Measurements from ENCODE around the gene NUDT14.

DNA sequence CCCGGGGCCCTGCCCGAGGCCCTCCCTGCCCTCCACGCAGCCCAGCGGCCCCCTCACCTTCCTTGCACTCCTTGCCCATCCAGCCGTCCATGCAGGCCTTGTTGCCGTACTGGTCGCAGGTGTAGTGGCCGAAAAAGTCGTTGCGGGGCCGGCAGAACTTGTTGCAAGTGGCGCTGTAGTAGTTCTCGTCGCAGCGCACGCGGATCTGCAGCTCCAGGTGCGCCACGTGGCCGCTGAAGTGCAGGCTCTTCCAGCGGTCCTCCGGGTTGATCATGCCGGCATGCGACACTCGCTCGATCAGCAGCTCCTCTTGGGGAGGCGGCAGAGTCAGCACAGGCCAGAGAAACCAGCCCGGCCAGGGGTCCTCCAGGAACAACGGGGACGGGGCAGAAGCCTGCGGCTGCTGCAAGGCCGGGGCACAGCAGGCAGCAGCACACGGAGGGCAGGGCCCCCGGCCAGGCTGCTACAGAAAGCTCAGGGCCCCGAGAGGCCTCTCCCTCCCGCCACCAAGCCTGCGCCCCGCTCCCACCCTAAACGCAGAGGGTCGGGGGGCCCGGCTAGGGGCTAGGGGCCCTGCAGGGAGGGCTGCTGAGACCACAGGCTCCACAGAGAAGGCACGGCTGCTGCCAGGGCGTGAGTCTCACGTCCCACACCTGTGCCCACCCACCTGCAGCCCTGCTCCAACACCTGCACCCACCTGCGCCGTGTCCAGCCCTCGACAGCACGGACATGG, 25.3 kb downstream of the NUDT14 start:
- TF ChIP-seq POLR2A (IDR thresholded peaks at IDR 0.05; ENCODE audit: low read depth, low read length) = no peak
- no peak for TF ChIP-seq MAFK (IDR thresholded peaks at IDR 0.05; ENCODE audit: low read depth, low read length)
- TF ChIP-seq, protein P1, sequence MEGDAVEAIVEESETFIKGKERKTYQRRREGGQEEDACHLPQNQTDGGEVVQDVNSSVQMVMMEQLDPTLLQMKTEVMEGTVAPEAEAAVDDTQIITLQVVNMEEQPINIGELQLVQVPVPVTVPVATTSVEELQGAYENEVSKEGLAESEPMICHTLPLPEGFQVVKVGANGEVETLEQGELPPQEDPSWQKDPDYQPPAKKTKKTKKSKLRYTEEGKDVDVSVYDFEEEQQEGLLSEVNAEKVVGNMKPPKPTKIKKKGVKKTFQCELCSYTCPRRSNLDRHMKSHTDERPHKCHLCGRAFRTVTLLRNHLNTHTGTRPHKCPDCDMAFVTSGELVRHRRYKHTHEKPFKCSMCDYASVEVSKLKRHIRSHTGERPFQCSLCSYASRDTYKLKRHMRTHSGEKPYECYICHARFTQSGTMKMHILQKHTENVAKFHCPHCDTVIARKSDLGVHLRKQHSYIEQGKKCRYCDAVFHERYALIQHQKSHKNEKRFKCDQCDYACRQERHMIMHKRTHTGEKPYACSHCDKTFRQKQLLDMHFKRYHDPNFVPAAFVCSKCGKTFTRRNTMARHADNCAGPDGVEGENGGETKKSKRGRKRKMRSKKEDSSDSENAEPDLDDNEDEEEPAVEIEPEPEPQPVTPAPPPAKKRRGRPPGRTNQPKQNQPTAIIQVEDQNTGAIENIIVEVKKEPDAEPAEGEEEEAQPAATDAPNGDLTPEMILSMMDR (conservative IDR thresholded peaks at IDR 0.05; ENCODE audit: low read depth, low read length) = no peak
- no peak for TF ChIP-seq CHD1 (IDR thresholded peaks at IDR 0.05; ENCODE audit: low read depth, low read length)
- no peak for TF ChIP-seq MXI1 (IDR thresholded peaks at IDR 0.05; ENCODE audit: borderline replicate concordance, low read depth, low read length)
- TF ChIP-seq RAD21 (IDR thresholded peaks at IDR 0.05; ENCODE audit: low read length) = no peak
- no peak for TF ChIP-seq SMC3 (IDR thresholded peaks at IDR 0.05; ENCODE audit: low read depth, low read length)
- TF ChIP-seq CEBPB (IDR thresholded peaks at IDR 0.05; ENCODE audit: low read depth, low read length) = no peak
- TF ChIP-seq, protein P2, sequence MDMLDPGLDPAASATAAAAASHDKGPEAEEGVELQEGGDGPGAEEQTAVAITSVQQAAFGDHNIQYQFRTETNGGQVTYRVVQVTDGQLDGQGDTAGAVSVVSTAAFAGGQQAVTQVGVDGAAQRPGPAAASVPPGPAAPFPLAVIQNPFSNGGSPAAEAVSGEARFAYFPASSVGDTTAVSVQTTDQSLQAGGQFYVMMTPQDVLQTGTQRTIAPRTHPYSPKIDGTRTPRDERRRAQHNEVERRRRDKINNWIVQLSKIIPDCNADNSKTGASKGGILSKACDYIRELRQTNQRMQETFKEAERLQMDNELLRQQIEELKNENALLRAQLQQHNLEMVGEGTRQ (IDR thresholded peaks at IDR 0.05; ENCODE audit: low read depth, low read length) = no peak
- no peak for TF ChIP-seq RCOR1 (IDR thresholded peaks at IDR 0.05; ENCODE audit: insufficient replicate concordance, low read length)
- no peak for TF ChIP-seq RFX5 (IDR thresholded peaks at IDR 0.05; ENCODE audit: low read depth, low read length)
